ENCODE data around the gene MDM1. TPM values are rescaled to one million over a fixed set of nuclear protein-coding genes. Genes with fewer than 3 reads are reported as not detected.

Gene MDM1
- total and polyA plus RNA-seq, 2 experiments from 2014 or later = 3.6 to 14.9 TPM

DNA sequence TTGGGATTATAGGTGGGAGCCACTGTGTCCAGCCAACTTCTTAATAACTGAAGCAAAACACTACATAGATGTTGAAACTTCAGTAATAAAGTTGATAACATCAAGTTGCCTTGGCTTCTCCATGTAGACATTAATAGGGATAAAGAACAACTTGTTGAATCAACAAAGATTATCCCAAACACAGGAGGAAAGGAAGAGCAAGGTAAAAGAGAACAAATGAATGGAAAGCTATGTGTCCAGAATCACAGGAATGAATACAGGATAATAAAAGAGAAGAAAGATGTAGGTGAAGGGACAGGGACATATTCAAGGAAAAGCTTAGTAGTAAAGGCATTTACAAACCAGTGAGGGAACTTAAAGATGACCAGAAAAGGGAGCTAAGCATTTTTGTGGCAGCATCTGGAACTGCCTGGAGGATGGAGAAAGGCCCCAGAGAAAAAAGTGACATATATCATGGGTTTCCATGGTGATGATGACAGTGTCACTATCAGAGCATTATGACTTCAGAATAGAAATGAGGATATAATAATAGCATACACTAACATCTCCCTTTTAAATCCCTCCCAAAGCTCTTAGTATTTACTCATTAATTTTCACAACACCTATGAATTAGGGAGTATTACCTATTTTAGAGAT is 24.0 kb upstream of the MDM1 start:
- no peak overlapping the region for H2AFZ ChIP-seq
- no peaks in the 10 kb centered on the region for H3K36me3 ChIP-seq (replicated peaks; ENCODE audit: insufficient read depth, low read depth)
- no peak overlapping the region for H3K4me2 ChIP-seq
- no peaks in the 10 kb centered on the region for H3K9me3 ChIP-seq (ENCODE audit: low read depth)
- H3K79me2 ChIP-seq = no peaks in the 10 kb centered on the region
- no peaks in the 10 kb centered on the region for H4K20me1 ChIP-seq (ENCODE audit: insufficient read depth, poor library complexity, severe bottlenecking)
- H3K4me3 ChIP-seq = no peak overlapping the region
- no peaks in the 10 kb centered on the region for H3K4me1 ChIP-seq (ENCODE audit: insufficient read depth)
- DNase-seq (ENCODE audit: low spot score) = no peak
- no peak for TF ChIP-seq EZH2 (IDR thresholded peaks at IDR 0.05; ENCODE audit: borderline replicate concordance)
- TF ChIP-seq EZH2phosphoT487 (IDR thresholded peaks at IDR 0.05; ENCODE audit: low read depth, severe bottlenecking, unreplicated experiment) = no peak
- TF ChIP-seq CTCF (IDR thresholded peaks at IDR 0.05; ENCODE audit: poor library complexity) = no peak
- no peaks in the 10 kb centered on the region for H3K27me3 ChIP-seq
- H3K9me2 ChIP-seq (replicated peaks; ENCODE audit: insufficient read depth) = no peaks in the 10 kb centered on the region
- H3K27ac ChIP-seq = no peak overlapping the region

GRCh38 chr12:68354977-68355541 is 22.9 kb upstream of the MDM1 start:
- H3K27me3 ChIP-seq = no peaks in the 10 kb centered on the region
- H3K4me2 ChIP-seq = no peak overlapping the region
- no peaks in the 10 kb centered on the region for H3K9me3 ChIP-seq (ENCODE audit: low read depth)
- H3K79me2 ChIP-seq = no peaks in the 10 kb centered on the region
- WGBS (ENCODE audit: low lambda C conversion rate, missing lambda C conversion rate) = 69% methylated on average over 4 of the region's 4 CpGs
- DNase-seq (ENCODE audit: low spot score) = no peak
- H3K4me1 ChIP-seq (ENCODE audit: insufficient read depth) = no peaks in the 10 kb centered on the region
- no peak overlapping the region for H3K27ac ChIP-seq
- no peak overlapping the region for H2AFZ ChIP-seq
- no peaks in the 10 kb centered on the region for H3K9me2 ChIP-seq (replicated peaks; ENCODE audit: insufficient read depth)
- H3K4me3 ChIP-seq = no peak overlapping the region
- no peaks in the 10 kb centered on the region for H4K20me1 ChIP-seq (ENCODE audit: insufficient read depth, poor library complexity, severe bottlenecking)
- TF ChIP-seq EZH2 (IDR thresholded peaks at IDR 0.05; ENCODE audit: borderline replicate concordance) = no peak
- TF ChIP-seq EZH2phosphoT487 (IDR thresholded peaks at IDR 0.05; ENCODE audit: low read depth, severe bottlenecking, unreplicated experiment) = no peak
- no peak for TF ChIP-seq CTCF (IDR thresholded peaks at IDR 0.05; ENCODE audit: poor library complexity)
- H3K36me3 ChIP-seq (replicated peaks; ENCODE audit: insufficient read depth, low read depth) = no peaks in the 10 kb centered on the region

- no peak overlapping the region for H3K4me2 ChIP-seq
- no peak for TF ChIP-seq CTCF (IDR thresholded peaks at IDR 0.05; ENCODE audit: poor library complexity)
- no peak for TF ChIP-seq EZH2phosphoT487 (IDR thresholded peaks at IDR 0.05; ENCODE audit: low read depth, severe bottlenecking, unreplicated experiment)
- no peak for TF ChIP-seq EZH2 (IDR thresholded peaks at IDR 0.05; ENCODE audit: borderline replicate concordance)
- no peaks in the 10 kb centered on the region for H3K9me2 ChIP-seq (replicated peaks; ENCODE audit: insufficient read depth)
- DNase-seq (ENCODE audit: low spot score) = no peak
- no peaks in the 10 kb centered on the region for H3K27me3 ChIP-seq
- no peaks in the 10 kb centered on the region for H3K9me3 ChIP-seq (ENCODE audit: low read depth)
- no peaks in the 10 kb centered on the region for H3K79me2 ChIP-seq
- H4K20me1 ChIP-seq (ENCODE audit: insufficient read depth, poor library complexity, severe bottlenecking) = no peaks in the 10 kb centered on the region
- H2AFZ ChIP-seq = no peak overlapping the region
- no peak overlapping the region for H3K27ac ChIP-seq
- H3K4me1 ChIP-seq (ENCODE audit: insufficient read depth) = no peaks in the 10 kb centered on the region
- WGBS (ENCODE audit: low lambda C conversion rate, missing lambda C conversion rate) = 69% methylated on average over 2 of the region's 2 CpGs
- no peaks in the 10 kb centered on the region for H3K36me3 ChIP-seq (replicated peaks; ENCODE audit: insufficient read depth, low read depth)
- no peak overlapping the region for H3K4me3 ChIP-seq
These were observed 19.9 kb upstream of the MDM1 start for GRCh38 chr12:68352067-68352466.

All from hepatocyte (in vitro differentiated cells).